ENCODE measurements around the gene STARD10.

STARD10 gene

DNA sequence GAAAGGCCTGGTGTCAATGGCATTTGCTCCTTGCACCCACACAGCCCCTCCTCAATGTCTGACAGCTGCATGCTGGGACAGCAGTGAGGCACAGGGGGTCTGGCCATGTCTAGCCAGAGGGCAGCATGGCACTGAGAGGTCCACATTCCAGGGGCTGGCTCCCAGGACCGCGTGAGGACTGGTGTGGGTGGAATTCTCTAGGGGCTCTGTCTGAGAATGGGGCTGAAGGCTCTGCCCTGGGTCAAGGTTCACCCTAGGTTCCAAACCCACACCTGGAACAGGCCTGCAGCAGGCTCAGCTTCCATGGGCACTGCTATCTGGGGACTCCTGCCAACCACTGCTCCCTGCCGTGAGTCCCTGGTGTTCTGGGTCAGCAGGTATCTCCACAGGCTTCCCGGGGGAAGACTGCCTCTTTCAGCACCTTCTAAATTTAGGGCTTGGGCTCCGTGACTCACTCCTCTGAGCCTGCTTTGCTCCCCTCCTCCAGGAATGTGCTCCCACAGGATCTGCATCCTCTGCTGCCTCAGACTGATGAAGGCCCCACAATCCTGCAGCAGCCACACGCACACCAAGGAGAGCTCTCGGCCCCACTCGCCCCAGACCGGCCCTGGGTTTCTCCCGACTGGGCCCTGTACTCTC is 4.2 kb downstream of the STARD10 start:
- TF ChIP-seq CTCF (IDR thresholded peaks at IDR 0.05) = no peak

DNA sequence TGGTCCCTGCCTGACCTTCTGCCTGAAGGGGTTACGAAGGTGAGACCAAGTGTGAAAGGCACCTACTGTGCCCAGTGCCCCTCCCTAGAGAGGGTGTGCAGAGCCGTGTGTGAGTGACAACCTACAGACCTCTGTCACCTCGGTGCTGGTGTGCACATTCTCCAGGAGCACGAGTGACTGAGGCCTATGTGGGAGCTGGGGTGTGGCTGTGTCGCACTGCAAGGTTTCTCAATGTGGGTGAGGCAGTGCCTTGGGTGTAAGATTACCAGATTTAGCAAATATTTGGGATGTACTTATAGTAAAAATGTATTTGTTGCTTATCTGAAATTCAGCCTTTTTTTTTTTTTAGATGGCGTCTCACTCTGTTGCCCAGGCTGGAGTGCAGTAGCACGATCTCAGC is 5.6 kb downstream of the STARD10 start:
- TF ChIP-seq CTCF (IDR thresholded peaks at IDR 0.05) = no peak

DNA sequence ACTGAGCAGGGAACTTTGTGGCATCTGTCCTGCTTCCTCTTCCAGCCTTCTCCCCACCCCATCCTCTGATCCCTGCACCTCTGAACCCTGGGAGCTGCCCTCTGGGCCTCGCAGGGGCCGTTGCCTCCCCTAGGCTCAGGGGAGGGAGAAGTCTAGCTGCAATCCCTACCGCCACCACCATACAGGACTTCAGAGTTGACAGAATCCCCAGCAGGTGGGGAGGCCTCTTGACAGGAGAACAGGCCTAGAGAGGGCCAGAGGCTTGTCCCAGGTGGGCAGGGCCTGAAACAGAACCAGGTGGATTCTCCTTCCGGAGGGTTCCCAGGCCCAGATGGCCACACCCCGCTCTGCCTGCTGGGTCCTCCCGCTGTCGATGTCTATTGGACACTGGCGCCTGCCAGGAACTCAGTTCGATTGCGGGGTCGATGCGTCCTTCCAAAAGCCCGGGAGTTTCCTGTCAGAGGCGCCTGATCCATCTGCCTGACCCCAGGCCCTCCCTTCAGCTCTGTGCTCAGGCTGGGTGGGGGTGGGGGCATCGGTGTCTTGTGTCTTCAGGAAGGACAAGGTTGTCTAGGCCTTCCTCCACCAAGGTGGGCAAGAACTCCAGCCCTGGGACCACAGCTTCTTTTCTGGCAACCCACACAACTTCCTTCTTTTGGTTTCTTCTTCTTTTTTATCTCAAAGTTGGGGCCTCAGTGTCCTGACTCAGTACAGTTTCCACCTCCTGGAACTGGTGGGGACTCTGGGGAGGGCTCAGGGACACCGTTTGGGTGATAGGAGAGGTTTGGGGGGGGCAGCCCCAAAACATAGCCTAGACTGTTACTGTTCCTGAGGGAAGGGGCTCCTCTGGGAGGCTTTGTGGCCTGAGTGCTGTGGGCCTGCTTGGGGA is 6.4 kb downstream of the STARD10 start:
- no peak for TF ChIP-seq CTCF (IDR thresholded peaks at IDR 0.05)

- TF ChIP-seq CTCF (IDR thresholded peaks at IDR 0.05) = no peak
These were observed 7.3 kb downstream of the STARD10 start for GRCh38 chr11:72786305-72787215.

GRCh38 chr11:72784662-72785061 is 9.2 kb downstream of the STARD10 start:
- TF ChIP-seq CTCF (IDR thresholded peaks at IDR 0.05) = no peak

GRCh38 chr11:72783144-72783905 is 10.5 kb downstream of the STARD10 start:
- no peak for TF ChIP-seq CTCF (IDR thresholded peaks at IDR 0.05)
